Thyroid gland (tissue), 4 donors: ENCODE data around the gene TSKU. TPM values are rescaled to one million over a fixed set of nuclear protein-coding genes. Genes with fewer than 3 reads are reported as not detected.

Experiments used
- DNase-seq, 2 donors: peaks; one replicate each; pipeline ENCODE4 v3.0.0-alpha.2; 2019
- H3K27ac ChIP-seq, 3 donors: fragments of 200-600 bp; sonication (generic); 1 replicate in 2 of 3; 2 replicates in 1 of 3; pipeline ENCODE4 v1.5.1; 2016 to 2019; ENCODE audit warnings: mild to moderate bottlenecking in 1 of 3, moderate library complexity in 1 of 3
- H3K27me3 ChIP-seq: fragments of 200-600 bp; sonication (generic); one replicate; pipeline ENCODE4 v1.5.1; 2019
- H3K36me3 ChIP-seq, 2 donors: fragments of 200-600 bp; sonication (generic); one replicate each; pipeline ENCODE4 v1.5.1; 2016 to 2019
- H3K4me1 ChIP-seq, 2 donors: fragments of 200-600 bp; sonication (generic); one replicate each; pipeline ENCODE4 v1.5.1; 2017 to 2019
- H3K4me3 ChIP-seq, 3 donors: fragments of 200-600 bp; sonication (generic); replicated peaks in 1 of 3; 1 replicate in 2 of 3; 2 replicates in 1 of 3; pipeline ENCODE4 v1.5.1; 2016; ENCODE audit warnings: mild to moderate bottlenecking in 1 of 3
- H3K9me3 ChIP-seq: fragments of 200-600 bp; sonication (generic); one replicate; pipeline ENCODE4 v1.5.1; 2017
- CTCF ChIP-seq, 6 experiments: fragments of 200-600 bp in 3 of 6; fragments of 450-650 bp in 3 of 6; sonication (generic) in 3 of 6; IDR thresholded peaks; one replicate each; pipeline ENCODE4 v1.5.1; 2016 to 2019; ENCODE audit warnings: antibody characterized with exemption in 6 of 6, mild to moderate bottlenecking in 2 of 6, inconsistent platforms in 1 of 6, moderate library complexity in 1 of 6
- POLR2A ChIP-seq, 2 donors: fragments of 450-650 bp; IDR thresholded peaks; one replicate each; pipeline ENCODE4 v1.6.1; 2017; ENCODE audit warnings: antibody characterized with exemption in 2 of 2, mild to moderate bottlenecking in 2 of 2, moderate library complexity in 1 of 2
- WGBS, 2 donors: methylation state at CpG; one replicate each; pipeline ENCODE4 v1.1.5; 2017; 5-methylcytosine and 5-hydroxymethylcytosine counted together
- intact Hi-C: fragments of 100-400 bp; cut with DNase I; formaldehyde crosslinking; loops from one replicate; pipeline ENCODE4 v1.15.1; 2023
- total RNA-seq, 4 donors: library from RNA; depleted of rRNA; stranded (reverse); fragments of >200 nt; gene quantifications; one replicate each; pipeline ENCODE4 v1.2.3, GENCODE V29; 2016

Gene TSKU
- total RNA-seq, 4 donors from 2014 or later: 95.6 to 152 (median 99.2) TPM

DNA sequence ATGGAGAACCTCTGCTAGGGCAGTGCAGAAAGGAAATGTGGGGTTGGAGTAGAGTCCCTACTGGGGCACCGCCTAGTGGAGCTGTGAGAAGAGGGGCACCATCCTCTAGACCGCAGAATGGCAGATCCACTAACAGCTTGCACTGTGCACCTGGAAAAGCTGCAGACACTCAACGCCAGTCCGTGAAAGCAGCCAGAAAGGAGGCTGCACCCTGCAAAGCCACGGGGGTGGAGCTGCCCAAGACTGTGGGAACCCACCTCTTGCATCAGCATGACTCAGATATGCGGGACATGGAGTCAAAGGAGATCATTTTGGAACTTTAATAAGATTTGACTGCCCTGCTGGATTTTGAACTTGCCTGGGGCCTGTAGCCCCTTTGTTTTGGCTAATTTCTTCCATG is 8.7 kb downstream of the TSKU start:
- Histone ChIP-seq H3K4me1 (peaks cover 44 to 84% of the 10 kb centered on the region in 2 donors), H3K4me3 (no peak overlapping the region), H3K36me3 (peaks cover 11 to 13% of the 10 kb centered on the region in 2 donors), H3K27ac (peak overlapping the region in 1 of 3 donors; percentile 4), H3K9me3 (no peaks in the 10 kb centered on the region), H3K27me3 (no peaks in the 10 kb centered on the region)
- WGBS, 2 donors: 89 to 97% methylated on average over 5 to 6 of the region's 6 CpGs
- no peak for DNase-seq
- intact Hi-C loops: no loop called here
- no peak for TF ChIP-seq POLR2A (IDR thresholded peaks at IDR 0.05)
- TF ChIP-seq CTCF (IDR thresholded peaks at IDR 0.05): no peak

DNA sequence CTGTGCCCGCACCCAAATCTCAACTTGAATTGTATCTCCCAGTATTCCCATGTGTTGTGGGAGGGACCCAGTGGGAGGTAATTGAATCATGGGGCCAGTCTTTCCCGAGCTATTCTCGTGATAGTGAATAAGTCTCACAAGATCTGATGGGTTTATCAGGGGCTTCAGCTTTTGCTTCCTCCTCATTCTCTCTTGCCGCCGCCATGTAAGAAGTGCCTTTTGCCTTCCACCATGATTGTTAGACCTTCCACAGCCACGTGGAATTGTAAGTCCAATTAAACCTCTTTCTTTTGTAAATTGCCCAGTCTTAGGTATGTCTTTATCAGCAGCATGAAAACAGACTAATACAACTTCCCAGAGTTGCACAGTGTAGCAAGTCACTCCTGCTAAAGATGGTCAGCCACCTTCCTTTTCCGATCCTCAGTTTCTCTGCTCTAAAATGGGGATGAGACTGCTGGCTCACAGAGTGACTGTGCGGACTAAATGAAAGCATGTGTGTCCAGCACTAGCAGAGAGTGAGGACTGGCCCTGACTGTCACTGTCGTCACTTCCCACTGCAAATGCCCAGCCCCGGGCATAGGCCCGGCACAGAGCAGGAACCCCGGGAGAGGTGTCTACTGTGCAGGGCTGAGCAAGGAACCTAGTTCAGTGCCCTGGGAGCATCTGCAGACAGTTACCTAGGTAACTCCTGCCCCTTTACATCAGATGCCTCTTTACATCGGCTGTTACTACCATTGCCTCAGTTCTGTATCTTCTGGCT is 9.5 kb downstream of the TSKU start:
- TF ChIP-seq POLR2A (IDR thresholded peaks at IDR 0.05) (no peak), CTCF (IDR thresholded peaks at IDR 0.05) (no peak)
- DNase-seq: no peak
- 88 to 91% methylated on average over 12 to 13 of the region's 13 CpGs for WGBS, 2 donors
- Histone ChIP-seq H3K27ac (peak overlapping the region in 2 of 3 donors; percentile 57 to 68), H3K4me1 (peaks cover 40 to 75% of the 10 kb centered on the region in 2 donors), H3K9me3 (no peaks in the 10 kb centered on the region), H3K27me3 (no peaks in the 10 kb centered on the region), H3K36me3 (peaks cover 12 to 15% of the 10 kb centered on the region in 2 donors), H3K4me3 (no peak overlapping the region)
- intact Hi-C loops: no loop called here

DNA sequence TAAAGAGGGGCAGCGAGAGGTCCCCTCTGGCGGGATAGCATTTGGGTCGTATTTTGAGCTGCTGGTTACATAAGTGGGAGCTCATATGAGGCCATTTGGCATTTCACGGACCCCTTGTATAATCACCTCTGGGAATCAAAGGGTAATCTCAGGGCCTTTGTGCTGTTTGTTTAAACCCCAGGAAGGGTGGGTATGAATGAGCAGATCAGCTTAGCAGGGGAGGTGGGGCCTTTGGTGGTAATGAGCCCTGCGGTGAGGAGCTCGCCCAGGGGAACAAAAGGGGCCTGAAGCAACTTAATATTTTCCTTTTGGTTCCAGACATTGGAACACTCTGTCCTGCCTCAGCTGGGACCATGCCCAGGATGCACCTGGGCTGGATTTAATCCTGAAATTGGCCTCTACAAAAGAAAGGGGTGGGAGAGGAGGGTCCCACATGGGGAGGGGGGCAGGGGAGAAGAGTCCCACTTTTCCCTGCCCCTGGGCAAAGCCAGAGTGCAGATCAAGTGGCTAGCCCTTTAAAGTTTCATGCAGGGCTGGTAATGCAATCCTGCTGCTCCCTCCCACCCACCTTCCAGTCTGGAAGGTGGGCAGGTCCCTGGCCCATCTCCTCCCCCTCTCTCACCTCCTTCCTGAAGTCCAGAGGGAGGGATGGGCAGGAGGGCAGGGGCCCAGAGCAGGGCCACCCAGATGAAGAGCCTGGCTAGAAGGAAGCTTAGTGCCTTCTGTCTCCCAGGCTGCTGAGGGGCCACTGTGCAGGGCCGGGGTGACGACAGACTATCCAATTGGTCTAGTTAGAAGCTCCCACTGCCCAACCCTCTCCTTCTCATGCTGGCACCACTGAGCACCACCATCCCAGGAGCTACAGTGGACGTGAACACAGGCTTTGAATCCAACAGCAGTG is 10.5 kb downstream of the TSKU start:
- DNase-seq: peak; percentile 53 to 58
- Histone ChIP-seq H3K9me3 (no peaks in the 10 kb centered on the region), H3K27ac (peak overlapping the region; percentile 38 to 68 (median 57)), H3K4me1 (peaks cover 31 to 69% of the 10 kb centered on the region in 2 donors), H3K4me3 (no peak overlapping the region), H3K36me3 (peaks cover 12 to 15% of the 10 kb centered on the region in 2 donors), H3K27me3 (no peaks in the 10 kb centered on the region)
- intact Hi-C loops: no loop called here
- 44 to 52% methylated on average over 9 of the region's 9 CpGs for WGBS, 2 donors
- TF ChIP-seq CTCF (IDR thresholded peaks at IDR 0.05) (no peak), POLR2A (IDR thresholded peaks at IDR 0.05) (no peak)

GRCh38 chr11:76794371-76795289 is 11.5 kb downstream of the TSKU start:
- intact Hi-C loops: no loop called here
- no peaks in the 10 kb centered on the region for H3K27me3 ChIP-seq

More at GRCh38 chr11:76794371-76795289, 11.5 kb downstream of the TSKU start:
- Histone ChIP-seq H3K4me1 (peaks cover 21 to 69% of the 10 kb centered on the region in 2 donors), H3K27ac (peak overlapping the region in 2 of 3 donors; percentile 36 to 68), H3K36me3 (peaks cover 12 to 15% of the 10 kb centered on the region in 2 donors), H3K9me3 (no peaks in the 10 kb centered on the region), H3K4me3 (no peak overlapping the region)
- 87 to 88% methylated on average over 7 to 12 of the region's 12 CpGs for WGBS, 2 donors
- no peak for DNase-seq
- TF ChIP-seq CTCF (IDR thresholded peaks at IDR 0.05) (no peak), POLR2A (IDR thresholded peaks at IDR 0.05) (no peak)
